AG09319 (cell line): ENCODE results near the gene UBC.
A peak's percentile ranks its signal among the peaks of the same experiment; 100 is the strongest.

Experiments used
- DNase-seq: peaks from one replicate; pipeline ENCODE4 v3.0.0-alpha.2; 2010; ENCODE audit warnings: low read depth; ENCODE audit errors: extremely low read depth
- CTCF ChIP-seq: IDR thresholded peaks from 2 replicates; pipeline ENCODE4 v1.5.1; 2011; ENCODE audit warnings: low read depth, mild to moderate bottlenecking, inconsistent platforms, low read length, moderate library complexity

UBC gene

GRCh38 chr12:124868252-124869058 lies 46.0 kb downstream of the UBC start:
- DNase-seq = no peak
- TF ChIP-seq CTCF = no peak

GRCh38 chr12:124867401-124867930 lies 47.0 kb downstream of the UBC start:
- peak; percentile 8 for DNase-seq

GRCh38 chr12:124866883-124867400 lies 47.5 kb downstream of the UBC start:
- TF ChIP-seq CTCF = no peak
- no peak for DNase-seq

More at GRCh38 chr12:124867401-124867930, 47.0 kb downstream of the UBC start:
- TF ChIP-seq CTCF = no peak

- TF ChIP-seq CTCF = no peak
- no peak for DNase-seq
These were observed 48.1 kb downstream of the UBC start for GRCh38 chr12:124866195-124866882.

- DNase-seq = no peak
- TF ChIP-seq CTCF = no peak
These were observed 48.7 kb downstream of the UBC start for GRCh38 chr12:124865728-124866127.

GRCh38 chr12:124864326-124864752 lies 50.1 kb downstream of the UBC start:
- no peak for TF ChIP-seq CTCF

More at GRCh38 chr12:124864326-124864752, 50.1 kb downstream of the UBC start:
- no peak for DNase-seq
